GM19351 (cell line): ENCODE measurements around the gene SMAD3.

Experiments used
- ATAC-seq: cut with Tn5 transposase; IDR thresholded peaks from one replicate; pipeline ENCODE4 v1.9.1; 2021; ENCODE audit warnings: mild to moderate bottlenecking, moderate library complexity; ENCODE audit not compliant: unreplicated experiment

The SMAD3 gene

GRCh38 chr15:67094001-67094826 lies 28.8 kb downstream of the SMAD3 start:
- ATAC-seq = no peak

- ATAC-seq = no peak
Measured at GRCh38 chr15:67095912-67096311, 30.5 kb downstream of the SMAD3 start.

- no peak for ATAC-seq
Measured at GRCh38 chr15:67096546-67097294, 31.3 kb downstream of the SMAD3 start.

GRCh38 chr15:67097424-67097823 lies 32.0 kb downstream of the SMAD3 start:
- no peak for ATAC-seq

- ATAC-seq = no peak
Measured at GRCh38 chr15:67097930-67098740, 32.7 kb downstream of the SMAD3 start.

GRCh38 chr15:67098768-67099282 lies 33.4 kb downstream of the SMAD3 start:
- no peak for ATAC-seq

- no peak for ATAC-seq
Measured at GRCh38 chr15:67100124-67100791, 34.9 kb downstream of the SMAD3 start.

- peak; percentile 65 for ATAC-seq
Measured at GRCh38 chr15:67100801-67101581, 35.6 kb downstream of the SMAD3 start.

- no peak for ATAC-seq
Measured at GRCh38 chr15:67101911-67102598, 36.7 kb downstream of the SMAD3 start.

- ATAC-seq = no peak
Measured at GRCh38 chr15:67102599-67102929, 37.2 kb downstream of the SMAD3 start.

GRCh38 chr15:67103021-67103420 lies 37.6 kb downstream of the SMAD3 start:
- no peak for ATAC-seq

GRCh38 chr15:67103432-67103831 lies 38.0 kb downstream of the SMAD3 start:
- ATAC-seq = no peak

GRCh38 chr15:67103869-67104268 lies 38.5 kb downstream of the SMAD3 start:
- no peak for ATAC-seq

- ATAC-seq = no peak
Measured at GRCh38 chr15:67104510-67104909, 39.1 kb downstream of the SMAD3 start.

- no peak for ATAC-seq
Measured at GRCh38 chr15:67105065-67105951, 39.9 kb downstream of the SMAD3 start.

GRCh38 chr15:67105991-67106763 lies 40.8 kb downstream of the SMAD3 start:
- ATAC-seq = no peak

- ATAC-seq = no peak
Measured at GRCh38 chr15:67106764-67107013, 41.3 kb downstream of the SMAD3 start.
